NCI-H345 (cell line): ENCODE results near the gene AFAP1.

Experiments
- DNase-seq: peaks from one replicate; lab custom pipeline; 2025; lab: John Stamatoyannopoulos, UW

Gene AFAP1

GRCh38 chr4:7841894-7842293 lies 97.8 kb downstream of the AFAP1 start:
- no peak for DNase-seq

- no peak for DNase-seq
These were observed 98.6 kb downstream of the AFAP1 start for GRCh38 chr4:7841071-7841470.

GRCh38 chr4:7839856-7840255 lies 99.8 kb downstream of the AFAP1 start:
- no peak for DNase-seq

GRCh38 chr4:7838136-7838782 lies 101.4 kb downstream of the AFAP1 start:
- DNase-seq = no peak

GRCh38 chr4:7837597-7838135 lies 102.0 kb downstream of the AFAP1 start:
- DNase-seq = no peak

- DNase-seq = no peak
These were observed 107.6 kb downstream of the AFAP1 start for GRCh38 chr4:7831858-7832730.

- DNase-seq = no peak
These were observed 108.3 kb downstream of the AFAP1 start for GRCh38 chr4:7831330-7831729.

GRCh38 chr4:7830747-7831146 lies 108.9 kb downstream of the AFAP1 start:
- DNase-seq = no peak

- no peak for DNase-seq
These were observed 109.7 kb downstream of the AFAP1 start for GRCh38 chr4:7829652-7830580.

- DNase-seq = no peak
These were observed 110.8 kb downstream of the AFAP1 start for GRCh38 chr4:7828793-7829301.

GRCh38 chr4:7828011-7828720 lies 111.5 kb downstream of the AFAP1 start:
- DNase-seq = no peak

GRCh38 chr4:7827566-7827965 lies 112.1 kb downstream of the AFAP1 start:
- no peak for DNase-seq

GRCh38 chr4:7826909-7827306 lies 112.8 kb downstream of the AFAP1 start:
- no peak for DNase-seq

- no peak for DNase-seq
These were observed 113.3 kb downstream of the AFAP1 start for GRCh38 chr4:7826176-7826908.

- DNase-seq = no peak
These were observed 115.4 kb downstream of the AFAP1 start for GRCh38 chr4:7824218-7824617.

GRCh38 chr4:7823416-7823824 lies 116.2 kb downstream of the AFAP1 start:
- DNase-seq = no peak

- no peak for DNase-seq
These were observed 116.8 kb downstream of the AFAP1 start for GRCh38 chr4:7822877-7823276.

- no peak for DNase-seq
These were observed 117.5 kb downstream of the AFAP1 start for GRCh38 chr4:7822137-7822505.

- DNase-seq = no peak
These were observed 118.2 kb downstream of the AFAP1 start for GRCh38 chr4:7821245-7822136.
